ENCODE measurements around the gene RASAL1.

The RASAL1 gene

DNA sequence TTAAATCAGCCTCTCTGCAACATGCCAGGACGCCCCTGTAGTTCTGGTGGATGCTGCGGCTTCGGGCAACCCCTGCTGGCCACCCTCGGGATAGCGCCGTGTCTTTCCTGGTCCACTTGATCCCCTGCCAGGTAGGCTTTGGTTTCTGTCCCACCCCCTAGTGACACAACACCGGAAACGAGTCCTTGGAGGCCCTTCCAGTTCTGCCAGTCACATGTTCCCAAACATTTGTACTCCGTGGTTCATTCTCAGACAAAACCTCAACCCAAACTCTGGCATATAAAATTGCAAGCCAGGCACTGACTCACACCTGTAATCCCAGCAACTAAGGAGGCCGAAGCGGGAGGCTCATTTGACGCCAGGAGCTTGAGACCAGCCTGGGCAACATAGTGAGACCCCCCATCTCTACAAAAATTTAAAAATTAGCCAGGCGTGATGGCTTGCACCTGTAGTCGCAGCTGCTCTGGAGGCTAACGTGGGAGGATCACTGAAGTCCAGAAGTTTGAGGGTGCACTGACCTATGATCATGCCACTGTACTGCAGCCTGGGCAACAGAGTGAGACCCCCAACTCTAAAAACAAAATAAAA, 37.0 kb downstream of the RASAL1 start:
- Histone ChIP-seq H3K27me3 (replicated peaks; ENCODE audit: control insufficient read depth, insufficient read depth, low read length) (peaks cover 11% of the 10 kb centered on the region), H3K36me3 (ENCODE audit: control insufficient read depth, insufficient read depth, low read length, severe bottlenecking) (no peaks in the 10 kb centered on the region), H3K4me1 (ENCODE audit: control insufficient read depth, insufficient read depth, low read length) (peaks cover 12% of the 10 kb centered on the region), H3K4me3 (ENCODE audit: low read length) (no peak overlapping the region), H3K9ac (ENCODE audit: low read length) (peak overlapping the region; percentile 36), H3K9me3 (ENCODE audit: control insufficient read depth, low read length) (no peaks in the 10 kb centered on the region)
- DNase-seq (ENCODE audit: low read depth), result peak; percentile 78

DNA sequence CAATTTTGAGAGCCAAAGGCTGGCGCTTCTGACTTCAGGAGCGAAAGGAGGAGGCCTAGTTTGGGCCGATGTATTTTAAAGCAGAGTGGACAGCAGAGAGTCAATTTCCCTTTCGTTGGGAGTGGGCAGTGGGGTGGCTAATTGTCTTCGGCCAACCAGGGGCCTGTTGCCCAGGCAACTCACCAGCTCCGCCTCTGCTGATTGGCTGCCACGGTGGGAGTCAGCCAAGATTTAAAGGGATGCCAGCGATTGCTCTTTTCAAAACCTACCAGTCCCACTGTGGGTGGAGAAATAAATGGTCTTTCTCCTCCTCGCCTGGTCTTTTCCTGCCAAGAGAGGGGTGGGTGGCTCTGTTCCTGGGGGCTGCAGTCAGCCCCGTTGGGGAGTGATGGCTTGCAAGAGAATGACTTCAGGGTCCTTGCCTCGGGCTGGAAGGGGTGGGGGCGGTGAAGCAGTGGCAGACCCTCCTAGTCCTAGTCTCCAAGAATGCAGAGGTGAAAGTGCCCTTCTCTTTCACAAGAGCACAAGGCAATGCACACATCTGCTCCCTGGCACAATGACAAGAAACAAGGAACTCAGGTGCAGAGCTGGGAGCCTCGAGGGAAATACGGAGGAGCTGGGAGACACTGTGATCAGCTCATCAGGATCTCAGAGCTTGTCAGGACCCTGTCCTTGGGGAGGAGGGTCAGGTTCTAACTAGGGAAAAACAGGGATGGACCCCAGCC, 37.7 kb downstream of the RASAL1 start:
- H3K27me3 ChIP-seq (replicated peaks; ENCODE audit: control insufficient read depth, insufficient read depth, low read length), result peaks cover 7% of the 10 kb centered on the region
- H3K9ac ChIP-seq (ENCODE audit: low read length), result peak overlapping the region; percentile 36
- peaks cover 12% of the 10 kb centered on the region for H3K4me1 ChIP-seq (ENCODE audit: control insufficient read depth, insufficient read depth, low read length)
- H3K36me3 ChIP-seq (ENCODE audit: control insufficient read depth, insufficient read depth, low read length, severe bottlenecking), result no peaks in the 10 kb centered on the region
- peak; percentile 8 for DNase-seq (ENCODE audit: low read depth)
- no peaks in the 10 kb centered on the region for H3K9me3 ChIP-seq (ENCODE audit: control insufficient read depth, low read length)
- H3K4me3 ChIP-seq (ENCODE audit: low read length), result no peak overlapping the region

DNA sequence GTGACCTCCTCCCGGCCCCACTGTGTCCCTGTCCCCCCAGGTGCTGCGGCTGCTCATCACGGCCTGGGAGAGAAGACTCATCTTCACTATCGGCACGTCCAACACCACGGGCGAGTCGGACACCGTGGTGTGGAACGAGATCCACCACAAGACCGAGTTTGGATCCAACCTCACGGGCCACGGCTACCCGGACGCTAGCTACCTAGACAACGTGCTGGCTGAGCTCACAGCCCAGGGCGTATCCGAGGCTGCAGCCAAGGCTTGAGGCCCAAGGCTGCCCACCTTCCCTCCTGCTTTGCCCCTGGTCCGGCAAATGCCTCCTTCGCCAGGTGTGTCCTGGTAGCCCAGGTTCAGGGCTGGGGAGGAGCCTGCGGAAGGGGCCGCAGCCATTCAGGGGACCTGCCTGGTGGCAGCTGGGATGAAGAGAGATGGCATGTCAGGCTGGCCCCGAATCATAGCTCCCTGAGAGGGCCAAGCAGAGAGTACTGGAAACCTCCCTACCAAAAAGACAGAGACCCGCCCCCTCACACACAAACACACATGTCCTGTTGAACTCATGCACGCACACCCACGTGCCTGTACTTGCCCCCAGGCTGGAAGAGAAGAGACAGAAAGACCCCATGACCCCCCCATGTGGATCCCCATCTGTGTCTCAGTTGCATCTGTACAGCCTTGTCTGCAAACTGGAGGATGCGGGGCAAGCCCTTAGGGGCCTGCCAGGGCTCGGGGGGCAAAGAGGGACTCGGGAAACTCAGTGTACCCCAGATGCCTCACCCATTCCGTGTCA, 38.7 kb downstream of the RASAL1 start:
- Histone ChIP-seq H3K27me3 (replicated peaks; ENCODE audit: control insufficient read depth, insufficient read depth, low read length) (peaks cover 12% of the 10 kb centered on the region), H3K4me1 (ENCODE audit: control insufficient read depth, insufficient read depth, low read length) (peaks cover 12% of the 10 kb centered on the region), H3K9ac (ENCODE audit: low read length) (no peak overlapping the region), H3K36me3 (ENCODE audit: control insufficient read depth, insufficient read depth, low read length, severe bottlenecking) (no peaks in the 10 kb centered on the region), H3K4me3 (ENCODE audit: low read length) (no peak overlapping the region), H3K9me3 (ENCODE audit: control insufficient read depth, low read length) (no peaks in the 10 kb centered on the region)
- DNase-seq (ENCODE audit: low read depth), result no peak

DNA sequence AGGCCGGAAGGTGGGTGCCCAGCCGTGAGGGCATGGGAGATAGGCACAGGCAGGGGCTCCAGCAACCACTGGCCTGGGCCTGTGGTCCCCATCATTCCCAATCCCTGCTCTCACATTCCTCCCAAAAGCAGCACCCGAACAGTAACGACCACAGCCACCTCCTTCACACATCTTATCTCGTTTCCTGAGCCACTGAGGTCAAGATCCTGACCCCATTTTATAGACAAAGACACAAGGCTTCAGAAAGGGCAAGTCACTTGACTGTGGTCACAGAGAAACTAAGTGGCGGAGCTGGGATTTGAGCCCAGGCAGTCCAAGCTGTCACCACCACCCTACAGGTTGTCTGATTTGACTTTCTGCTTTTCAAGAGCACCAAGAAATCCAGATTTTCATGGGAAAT, 40.2 kb downstream of the RASAL1 start:
- Histone ChIP-seq H3K36me3 (ENCODE audit: control insufficient read depth, insufficient read depth, low read length, severe bottlenecking) (no peaks in the 10 kb centered on the region), H3K4me3 (ENCODE audit: low read length) (no peak overlapping the region), H3K9ac (ENCODE audit: low read length) (no peak overlapping the region), H3K27me3 (replicated peaks; ENCODE audit: control insufficient read depth, insufficient read depth, low read length) (peaks cover 22% of the 10 kb centered on the region), H3K4me1 (ENCODE audit: control insufficient read depth, insufficient read depth, low read length) (peaks cover 12% of the 10 kb centered on the region), H3K9me3 (ENCODE audit: control insufficient read depth, low read length) (no peaks in the 10 kb centered on the region)
- no peak for DNase-seq (ENCODE audit: low read depth)

DNA sequence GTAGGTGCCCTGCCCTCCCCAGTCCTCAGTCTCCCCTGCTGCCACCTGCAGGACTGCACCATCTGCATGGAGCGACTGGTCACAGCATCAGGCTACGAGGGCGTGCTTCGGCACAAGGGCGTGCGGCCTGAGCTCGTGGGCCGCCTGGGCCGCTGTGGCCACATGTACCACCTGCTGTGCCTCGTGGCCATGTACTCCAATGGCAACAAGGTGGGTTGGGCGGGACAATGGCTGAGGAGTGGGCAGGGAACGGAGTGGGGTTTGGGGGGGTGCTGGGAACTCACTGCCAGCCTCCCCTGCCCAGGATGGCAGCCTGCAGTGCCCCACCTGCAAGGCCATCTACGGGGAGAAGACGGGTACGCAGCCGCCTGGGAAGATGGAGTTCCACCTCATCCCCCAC, 40.8 kb downstream of the RASAL1 start:
- Histone ChIP-seq H3K27me3 (replicated peaks; ENCODE audit: control insufficient read depth, insufficient read depth, low read length) (peaks cover 22% of the 10 kb centered on the region), H3K9me3 (ENCODE audit: control insufficient read depth, low read length) (no peaks in the 10 kb centered on the region), H3K4me3 (ENCODE audit: low read length) (no peak overlapping the region), H3K4me1 (ENCODE audit: control insufficient read depth, insufficient read depth, low read length) (peaks cover 12% of the 10 kb centered on the region), H3K9ac (ENCODE audit: low read length) (no peak overlapping the region), H3K36me3 (ENCODE audit: control insufficient read depth, insufficient read depth, low read length, severe bottlenecking) (no peaks in the 10 kb centered on the region)
- no peak for DNase-seq (ENCODE audit: low read depth)

DNA sequence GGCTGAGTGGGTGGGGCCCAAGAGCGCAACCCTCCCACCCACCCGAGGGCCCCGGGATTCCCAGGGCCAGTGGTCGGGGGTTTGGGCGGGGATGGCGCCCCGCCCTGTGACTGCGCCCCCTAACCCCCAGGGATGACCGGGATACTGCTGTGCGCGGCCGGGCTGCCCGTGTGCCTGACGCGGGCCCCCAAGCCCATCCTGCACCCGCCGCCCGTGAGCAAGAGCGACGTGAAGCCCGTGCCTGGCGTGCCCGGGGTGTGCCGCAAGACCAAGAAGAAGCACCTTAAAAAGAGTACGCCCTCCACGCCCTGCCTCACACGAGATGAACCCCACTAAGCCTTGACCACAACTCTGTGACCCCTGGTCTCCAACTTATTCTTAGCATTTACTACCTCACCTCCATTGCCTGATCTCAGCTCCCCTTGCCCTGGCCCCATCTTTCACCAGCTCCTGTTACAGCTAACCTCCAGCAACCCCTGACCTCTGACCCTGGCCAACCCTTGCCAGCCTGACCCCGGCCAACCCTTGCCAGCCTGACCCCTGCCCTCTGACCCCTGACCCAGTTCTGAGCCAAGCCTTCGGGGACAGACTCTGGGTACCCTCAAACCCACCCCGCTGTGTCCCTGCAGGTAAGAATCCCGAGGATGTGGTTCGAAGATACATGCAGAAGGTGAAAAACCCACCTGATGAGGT, 42.0 kb downstream of the RASAL1 start:
- H3K4me1 ChIP-seq (ENCODE audit: control insufficient read depth, insufficient read depth, low read length), result peaks cover 7% of the 10 kb centered on the region
- DNase-seq (ENCODE audit: low read depth), result no peak
- no peaks in the 10 kb centered on the region for H3K9me3 ChIP-seq (ENCODE audit: control insufficient read depth, low read length)
- H3K36me3 ChIP-seq (ENCODE audit: control insufficient read depth, insufficient read depth, low read length, severe bottlenecking), result no peaks in the 10 kb centered on the region
- no peak overlapping the region for H3K9ac ChIP-seq (ENCODE audit: low read length)
- peaks cover 22% of the 10 kb centered on the region for H3K27me3 ChIP-seq (replicated peaks; ENCODE audit: control insufficient read depth, insufficient read depth, low read length)
- H3K4me3 ChIP-seq (ENCODE audit: low read length), result no peak overlapping the region

DNA sequence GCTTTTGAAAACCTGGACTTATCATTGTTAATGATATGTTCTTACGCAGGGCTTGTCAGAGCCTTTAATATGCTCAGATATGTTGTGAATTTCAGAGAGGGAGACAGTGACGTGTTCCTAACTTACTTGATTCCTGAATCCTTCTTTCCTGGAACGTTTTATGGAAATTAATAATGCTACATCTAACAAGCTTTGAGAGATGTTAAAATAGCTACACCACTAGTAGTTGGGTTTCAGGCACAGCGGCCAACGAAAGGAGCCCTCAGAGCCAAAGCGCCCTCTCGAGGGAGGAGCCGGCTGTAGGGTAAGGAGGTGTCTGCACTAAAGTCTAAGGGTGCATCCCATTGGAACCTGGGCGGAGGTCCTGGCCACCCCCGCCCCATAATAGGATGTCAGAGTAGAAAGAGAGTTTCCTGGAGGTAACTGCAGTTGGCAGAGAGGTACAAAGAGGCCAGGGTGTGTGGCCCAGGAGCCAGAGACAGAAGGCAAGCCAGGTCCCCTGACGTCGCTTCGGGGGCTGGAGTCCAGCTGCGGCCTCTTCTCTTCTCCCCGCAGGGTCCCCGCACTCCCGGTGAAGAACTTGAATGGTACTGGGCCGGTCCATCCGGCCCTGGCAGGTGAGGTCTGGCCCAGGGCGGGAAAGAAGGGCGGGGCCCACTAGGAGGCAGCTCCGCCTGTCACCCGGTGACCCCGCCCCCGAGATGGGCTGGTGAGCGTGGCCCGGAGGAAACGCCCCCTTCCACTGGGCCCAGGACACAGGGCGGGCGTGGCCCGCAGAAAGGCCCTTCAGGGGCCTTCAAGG, 42.8 kb downstream of the RASAL1 start:
- no peak for DNase-seq (ENCODE audit: low read depth)
- Histone ChIP-seq H3K27me3 (replicated peaks; ENCODE audit: control insufficient read depth, insufficient read depth, low read length) (peaks cover 22% of the 10 kb centered on the region), H3K36me3 (ENCODE audit: control insufficient read depth, insufficient read depth, low read length, severe bottlenecking) (no peaks in the 10 kb centered on the region), H3K4me1 (ENCODE audit: control insufficient read depth, insufficient read depth, low read length) (peaks cover 1% of the 10 kb centered on the region), H3K4me3 (ENCODE audit: low read length) (no peak overlapping the region), H3K9me3 (ENCODE audit: control insufficient read depth, low read length) (no peaks in the 10 kb centered on the region), H3K9ac (ENCODE audit: low read length) (no peak overlapping the region)

DNA sequence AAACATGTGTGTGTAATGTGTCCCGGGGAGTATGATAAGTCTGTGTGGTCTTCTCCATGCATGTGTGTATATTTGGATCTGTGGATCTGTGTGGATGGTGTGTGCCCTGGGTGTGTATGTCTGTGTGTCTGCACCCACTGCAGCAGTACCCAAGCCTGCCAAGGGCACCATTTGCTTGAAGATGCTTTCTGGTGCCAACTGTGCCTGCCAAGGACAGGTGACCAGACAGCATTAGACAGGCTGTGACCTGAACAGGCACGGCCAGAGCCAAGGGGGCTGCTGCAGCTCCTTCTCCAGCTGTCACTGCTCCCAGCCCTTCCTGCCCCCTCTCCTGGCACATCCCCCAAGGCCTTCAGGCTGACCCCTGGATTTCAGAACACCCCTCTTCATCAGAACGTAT, 44.1 kb downstream of the RASAL1 start:
- DNase-seq (ENCODE audit: low read depth), result no peak
- H3K4me1 ChIP-seq (ENCODE audit: control insufficient read depth, insufficient read depth, low read length), result no peaks in the 10 kb centered on the region
- H3K9ac ChIP-seq (ENCODE audit: low read length), result no peak overlapping the region
- H3K9me3 ChIP-seq (ENCODE audit: control insufficient read depth, low read length), result no peaks in the 10 kb centered on the region
- peaks cover 27% of the 10 kb centered on the region for H3K27me3 ChIP-seq (replicated peaks; ENCODE audit: control insufficient read depth, insufficient read depth, low read length)
- no peaks in the 10 kb centered on the region for H3K36me3 ChIP-seq (ENCODE audit: control insufficient read depth, insufficient read depth, low read length, severe bottlenecking)
- H3K4me3 ChIP-seq (ENCODE audit: low read length), result no peak overlapping the region

DNA sequence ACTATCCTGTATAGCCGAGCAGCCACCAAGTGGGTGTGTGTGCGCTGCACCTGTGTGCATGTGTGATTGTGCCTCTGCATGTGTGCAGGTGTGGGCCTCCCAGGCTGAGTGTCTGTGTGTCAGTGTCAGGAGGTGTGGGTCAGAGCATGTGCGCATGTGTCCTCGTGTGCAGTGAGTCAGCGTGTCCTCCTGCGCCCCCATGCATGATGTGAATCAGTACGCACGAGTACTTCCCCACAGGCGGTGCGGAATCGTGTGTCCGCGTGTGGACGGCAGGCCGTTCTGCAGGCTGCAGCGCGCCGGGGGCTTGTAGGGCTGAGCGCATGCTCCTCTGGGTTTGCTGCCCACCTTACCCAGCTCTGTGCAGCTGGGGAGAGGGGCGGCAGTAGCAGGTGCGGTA, 44.8 kb downstream of the RASAL1 start:
- H3K4me3 ChIP-seq (ENCODE audit: low read length), result no peak overlapping the region
- no peak for DNase-seq (ENCODE audit: low read depth)
- H3K4me1 ChIP-seq (ENCODE audit: control insufficient read depth, insufficient read depth, low read length), result no peaks in the 10 kb centered on the region
- peaks cover 27% of the 10 kb centered on the region for H3K27me3 ChIP-seq (replicated peaks; ENCODE audit: control insufficient read depth, insufficient read depth, low read length)
- no peaks in the 10 kb centered on the region for H3K36me3 ChIP-seq (ENCODE audit: control insufficient read depth, insufficient read depth, low read length, severe bottlenecking)
- H3K9me3 ChIP-seq (ENCODE audit: control insufficient read depth, low read length), result no peaks in the 10 kb centered on the region
- no peak overlapping the region for H3K9ac ChIP-seq (ENCODE audit: low read length)

DNA sequence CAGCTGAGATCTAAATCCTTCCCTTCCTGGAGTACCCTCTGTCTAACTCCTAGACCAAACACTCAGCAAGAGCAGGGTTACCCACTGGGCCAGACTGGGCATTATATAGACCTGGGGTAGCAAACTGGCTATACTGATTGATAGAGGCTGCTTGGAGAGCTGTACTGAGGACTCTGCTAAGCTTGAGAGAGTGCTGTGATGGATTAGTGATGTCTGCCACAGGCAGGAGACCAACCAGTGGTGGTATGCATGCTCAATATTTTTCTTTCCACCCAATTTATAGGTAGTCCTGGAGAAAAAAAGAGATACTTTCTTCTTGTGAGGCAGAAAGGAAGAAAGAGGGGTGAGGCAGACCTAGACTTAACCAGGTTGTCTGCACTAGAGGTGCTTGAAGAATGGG, 45.7 kb downstream of the RASAL1 start:
- H3K4me3 ChIP-seq (ENCODE audit: low read length), result no peak overlapping the region
- H3K9me3 ChIP-seq (ENCODE audit: control insufficient read depth, low read length), result no peaks in the 10 kb centered on the region
- no peaks in the 10 kb centered on the region for H3K4me1 ChIP-seq (ENCODE audit: control insufficient read depth, insufficient read depth, low read length)
- H3K9ac ChIP-seq (ENCODE audit: low read length), result no peak overlapping the region
- H3K27me3 ChIP-seq (replicated peaks; ENCODE audit: control insufficient read depth, insufficient read depth, low read length), result peaks cover 27% of the 10 kb centered on the region
- no peak for DNase-seq (ENCODE audit: low read depth)
- peaks cover 5% of the 10 kb centered on the region for H3K36me3 ChIP-seq (ENCODE audit: control insufficient read depth, insufficient read depth, low read length, severe bottlenecking)

Measured in adipocyte (in vitro differentiated cells).